ENCODE results near the gene PECR. TPM values are rescaled to one million over a fixed set of nuclear protein-coding genes. Genes with fewer than 3 reads are reported as not detected.

The PECR gene
- total RNA-seq, 4 donors from 2014 or later = 4.9 to 15.3 (median 7.7) TPM

- Histone ChIP-seq H3K27me3 (no peaks in the 10 kb centered on the region), H3K9me3 (no peaks in the 10 kb centered on the region), H3K4me3 (no peak overlapping the region), H3K36me3 (peaks cover 0 to 22% of the 10 kb centered on the region in 2 donors), H3K4me1 (no peaks in the 10 kb centered on the region), H3K27ac (no peak overlapping the region)
- TF ChIP-seq EP300 (IDR thresholded peaks at IDR 0.05) (no peak), CTCF (IDR thresholded peaks at IDR 0.05) (no peak), POLR2AphosphoS5 (IDR thresholded peaks at IDR 0.05) (no peak), POLR2A (IDR thresholded peaks at IDR 0.05) (no peak)
- WGBS, 2 donors (ENCODE audit: low coverage in 1 of 2) = 53 to 69% methylated on average over 1 of the region's 1 CpG
- no peak for ATAC-seq
Measured at GRCh38 chr2:216074380-216074779, 7.2 kb downstream of the PECR start.

GRCh38 chr2:216073773-216074172 is 7.8 kb downstream of the PECR start:
- H3K9me3 ChIP-seq = no peaks in the 10 kb centered on the region
- H3K4me1 ChIP-seq = no peaks in the 10 kb centered on the region
- TF ChIP-seq CTCF (IDR thresholded peaks at IDR 0.05) (no peak), POLR2A (IDR thresholded peaks at IDR 0.05) (no peak), EP300 (IDR thresholded peaks at IDR 0.05) (no peak), POLR2AphosphoS5 (IDR thresholded peaks at IDR 0.05) (no peak)
- no peaks in the 10 kb centered on the region for H3K27me3 ChIP-seq
- peaks cover 0 to 22% of the 10 kb centered on the region in 2 donors for H3K36me3 ChIP-seq
- ATAC-seq = no peak
- no peak overlapping the region for H3K27ac ChIP-seq
- no peak overlapping the region for H3K4me3 ChIP-seq

- Histone ChIP-seq H3K4me3 (no peak overlapping the region), H3K9me3 (no peaks in the 10 kb centered on the region), H3K27ac (no peak overlapping the region), H3K36me3 (peaks cover 0 to 22% of the 10 kb centered on the region in 2 donors), H3K27me3 (no peaks in the 10 kb centered on the region), H3K4me1 (no peaks in the 10 kb centered on the region)
- no peak for ATAC-seq
- TF ChIP-seq EP300 (IDR thresholded peaks at IDR 0.05) (no peak), POLR2A (IDR thresholded peaks at IDR 0.05) (no peak), POLR2AphosphoS5 (IDR thresholded peaks at IDR 0.05) (no peak), CTCF (IDR thresholded peaks at IDR 0.05) (no peak)
Measured at GRCh38 chr2:216072473-216072872, 9.1 kb downstream of the PECR start.

GRCh38 chr2:216071111-216071851 is 10.3 kb downstream of the PECR start:
- Histone ChIP-seq H3K27me3 (no peaks in the 10 kb centered on the region), H3K4me1 (no peaks in the 10 kb centered on the region), H3K36me3 (peaks cover 0 to 25% of the 10 kb centered on the region in 2 donors), H3K9me3 (no peaks in the 10 kb centered on the region), H3K4me3 (no peak overlapping the region), H3K27ac (no peak overlapping the region)
- WGBS, 2 donors (ENCODE audit: low coverage in 1 of 2) = 80 to 83% methylated on average over 4 to 10 of the region's 12 CpGs
- TF ChIP-seq CTCF (IDR thresholded peaks at IDR 0.05) (no peak), EP300 (IDR thresholded peaks at IDR 0.05) (no peak), POLR2A (IDR thresholded peaks at IDR 0.05) (no peak), POLR2AphosphoS5 (IDR thresholded peaks at IDR 0.05) (no peak)
- no peak for ATAC-seq

GRCh38 chr2:216070195-216070594 is 11.4 kb downstream of the PECR start:
- TF ChIP-seq CTCF (IDR thresholded peaks at IDR 0.05) (no peak), EP300 (IDR thresholded peaks at IDR 0.05) (no peak), POLR2A (IDR thresholded peaks at IDR 0.05) (no peak), POLR2AphosphoS5 (IDR thresholded peaks at IDR 0.05) (no peak)
- 85 to 89% methylated on average over 1 to 6 of the region's 6 CpGs for WGBS, 2 donors (ENCODE audit: low coverage in 1 of 2)
- no peak for ATAC-seq
- Histone ChIP-seq H3K4me3 (no peak overlapping the region), H3K27me3 (no peaks in the 10 kb centered on the region), H3K27ac (no peak overlapping the region), H3K36me3 (peaks cover 0 to 36% of the 10 kb centered on the region in 2 donors), H3K4me1 (no peaks in the 10 kb centered on the region), H3K9me3 (no peaks in the 10 kb centered on the region)
